Tibial nerve (tissue), 4 donors: ENCODE results near the gene DPH3. TPM values are rescaled to one million over a fixed set of nuclear protein-coding genes. Genes with fewer than 3 reads are reported as not detected.

Experiments
- DNase-seq, 2 donors: peaks; one replicate each; pipeline ENCODE4 v3.0.0-alpha.2; 2019; ENCODE audit warnings: low spot score in 2 of 2
- H3K27ac ChIP-seq, 4 donors: fragments of 200-600 bp; sonication (generic) in 3 of 4; one replicate each; pipeline ENCODE4 v1.5.1; 2017 to 2019; ENCODE audit warnings: mild to moderate bottlenecking in 1 of 4
- H3K27me3 ChIP-seq, 2 donors: fragments of 200-600 bp; sonication (generic) in 1 of 2; one replicate each; pipeline versions ENCODE4 v1.5.1 to v1.6.0; 2017 to 2019
- H3K36me3 ChIP-seq, 3 donors: fragments of 200-600 bp; sonication (generic); one replicate each; pipeline ENCODE4 v1.5.1; 2018 to 2019
- H3K4me1 ChIP-seq, 4 donors: fragments of 200-600 bp; sonication (generic) in 3 of 4; one replicate each; pipeline ENCODE4 v1.5.1; 2017 to 2019
- H3K4me3 ChIP-seq, 4 donors: fragments of 200-600 bp; sonication (generic) in 3 of 4; one replicate each; pipeline ENCODE4 v1.5.1; 2017 to 2019; ENCODE audit warnings: mild to moderate bottlenecking in 1 of 4, moderate library complexity in 1 of 4
- H3K9me3 ChIP-seq, 4 donors: fragments of 200-600 bp; sonication (generic) in 3 of 4; one replicate each; pipeline ENCODE4 v1.5.1; 2017 to 2019
- CTCF ChIP-seq, 5 experiments: fragments of 200-600 bp in 3 of 5; fragments of 450-650 bp in 2 of 5; sonication (generic) in 3 of 5; IDR thresholded peaks; one replicate each; pipeline ENCODE4 v1.5.1; 2016 to 2019; ENCODE audit warnings: antibody characterized with exemption in 5 of 5, mild to moderate bottlenecking in 3 of 5, moderate library complexity in 2 of 5
- EP300 ChIP-seq, 2 donors: sonication (generic); formaldehyde crosslinking; IDR thresholded peaks; one replicate each; pipeline ENCODE4 v1.6.1; 2017; ENCODE audit warnings: antibody characterized with exemption in 2 of 2, mild to moderate bottlenecking in 1 of 2
- POLR2A ChIP-seq, 2 donors: fragments of 450-650 bp; IDR thresholded peaks; one replicate each; pipeline ENCODE4 v1.6.1; 2017; ENCODE audit warnings: antibody characterized with exemption in 2 of 2, mild to moderate bottlenecking in 2 of 2, moderate library complexity in 2 of 2
- WGBS, 2 donors: methylation state at CpG; one replicate each; pipeline ENCODE4 v1.1.5; 2018; 5-methylcytosine and 5-hydroxymethylcytosine counted together
- total RNA-seq, 4 donors: library from RNA; depleted of rRNA; stranded (reverse); fragments of >200 nt; gene quantifications; one replicate each; pipeline ENCODE4 v1.1.0, GENCODE V29; 2016

Gene DPH3
- total RNA-seq, 4 donors from 2014 or later: 11.4 to 20.5 (median 19.1) TPM

GRCh38 chr3:16290007-16290826, 25.5 kb upstream of the DPH3 start:
- TF ChIP-seq CTCF (IDR thresholded peaks at IDR 0.05): peak; percentile 66 to 83 (median 70)
- TF ChIP-seq EP300 (IDR thresholded peaks at IDR 0.05): no peak
- no peak for TF ChIP-seq POLR2A (IDR thresholded peaks at IDR 0.05)
- peak in 1 of 2 donors; percentile 85 for DNase-seq
- H3K27ac ChIP-seq: peak overlapping the region in 1 of 4 donors; percentile 32
- H3K36me3 ChIP-seq: peaks cover 0 to 39% (median 0%) of the 10 kb centered on the region in 3 donors
- no peak overlapping the region for H3K4me3 ChIP-seq
- H3K4me1 ChIP-seq: peaks cover 0 to 34% (median 9%) of the 10 kb centered on the region in 4 donors
- H3K9me3 ChIP-seq: no peaks in the 10 kb centered on the region
- WGBS, 2 donors: 56 to 58% methylated on average over 3 of the region's 3 CpGs
- no peaks in the 10 kb centered on the region for H3K27me3 ChIP-seq

- Histone ChIP-seq H3K36me3 (peaks cover 0 to 33% (median 0%) of the 10 kb centered on the region in 3 donors), H3K27ac (peak overlapping the region in 1 of 4 donors; percentile 1), H3K9me3 (no peaks in the 10 kb centered on the region), H3K27me3 (no peaks in the 10 kb centered on the region), H3K4me3 (no peak overlapping the region), H3K4me1 (peaks cover 0 to 34% (median 9%) of the 10 kb centered on the region in 4 donors)
- TF ChIP-seq CTCF (IDR thresholded peaks at IDR 0.05) (no peak), POLR2A (IDR thresholded peaks at IDR 0.05) (no peak), EP300 (IDR thresholded peaks at IDR 0.05) (no peak)
- no peak for DNase-seq
- 86 to 91% methylated on average over 2 of the region's 2 CpGs for WGBS, 2 donors
Measured at GRCh38 chr3:16289144-16289889, 24.6 kb upstream of the DPH3 start.

- no peaks in the 10 kb centered on the region for H3K9me3 ChIP-seq
- peak overlapping the region in 1 of 4 donors; percentile 30 for H3K27ac ChIP-seq
- WGBS, 2 donors: 73 to 75% methylated on average over 1 of the region's 1 CpG
- H3K4me1 ChIP-seq: peaks cover 0 to 34% (median 9%) of the 10 kb centered on the region in 4 donors
- H3K36me3 ChIP-seq: peaks cover 0 to 36% (median 0%) of the 10 kb centered on the region in 3 donors
- no peaks in the 10 kb centered on the region for H3K27me3 ChIP-seq
- no peak for TF ChIP-seq EP300 (IDR thresholded peaks at IDR 0.05)
- H3K4me3 ChIP-seq: no peak overlapping the region
- DNase-seq: no peak
Measured at GRCh38 chr3:16288664-16289063, 23.9 kb upstream of the DPH3 start.

- peaks cover 0 to 51% (median 0%) of the 10 kb centered on the region in 3 donors for H3K36me3 ChIP-seq
- no peak for DNase-seq
- peak overlapping the region in 1 of 4 donors; percentile 28 for H3K4me3 ChIP-seq
- peaks cover 0 to 34% (median 9%) of the 10 kb centered on the region in 4 donors for H3K4me1 ChIP-seq
- peak overlapping the region in 2 of 4 donors; percentile 51 to 61 for H3K27ac ChIP-seq
- 75 to 77% methylated on average over 6 of the region's 6 CpGs for WGBS, 2 donors
- no peaks in the 10 kb centered on the region for H3K27me3 ChIP-seq
- no peaks in the 10 kb centered on the region for H3K9me3 ChIP-seq
- TF ChIP-seq POLR2A (IDR thresholded peaks at IDR 0.05) (no peak), CTCF (IDR thresholded peaks at IDR 0.05) (no peak)
Measured at GRCh38 chr3:16286751-16287543, 22.2 kb upstream of the DPH3 start.

- no peak for TF ChIP-seq CTCF (IDR thresholded peaks at IDR 0.05)
- no peak for TF ChIP-seq EP300 (IDR thresholded peaks at IDR 0.05)
- no peak for TF ChIP-seq POLR2A (IDR thresholded peaks at IDR 0.05)
- no peaks in the 10 kb centered on the region for H3K9me3 ChIP-seq
- 88 to 97% methylated on average over 3 of the region's 3 CpGs for WGBS, 2 donors
- no peaks in the 10 kb centered on the region for H3K27me3 ChIP-seq
- peaks cover 0 to 53% (median 0%) of the 10 kb centered on the region in 3 donors for H3K36me3 ChIP-seq
- DNase-seq: no peak
- peak overlapping the region in 2 of 4 donors; percentile 51 to 61 for H3K27ac ChIP-seq
- H3K4me3 ChIP-seq: peak overlapping the region in 1 of 4 donors; percentile 28
- H3K4me1 ChIP-seq: peaks cover 0 to 34% (median 9%) of the 10 kb centered on the region in 4 donors
Measured at GRCh38 chr3:16286161-16286560, 21.4 kb upstream of the DPH3 start.
